ENCODE data around the gene SLC2A9.
A peak's percentile ranks its signal among the peaks of the same experiment; 100 is the strongest.

Gene SLC2A9

DNA sequence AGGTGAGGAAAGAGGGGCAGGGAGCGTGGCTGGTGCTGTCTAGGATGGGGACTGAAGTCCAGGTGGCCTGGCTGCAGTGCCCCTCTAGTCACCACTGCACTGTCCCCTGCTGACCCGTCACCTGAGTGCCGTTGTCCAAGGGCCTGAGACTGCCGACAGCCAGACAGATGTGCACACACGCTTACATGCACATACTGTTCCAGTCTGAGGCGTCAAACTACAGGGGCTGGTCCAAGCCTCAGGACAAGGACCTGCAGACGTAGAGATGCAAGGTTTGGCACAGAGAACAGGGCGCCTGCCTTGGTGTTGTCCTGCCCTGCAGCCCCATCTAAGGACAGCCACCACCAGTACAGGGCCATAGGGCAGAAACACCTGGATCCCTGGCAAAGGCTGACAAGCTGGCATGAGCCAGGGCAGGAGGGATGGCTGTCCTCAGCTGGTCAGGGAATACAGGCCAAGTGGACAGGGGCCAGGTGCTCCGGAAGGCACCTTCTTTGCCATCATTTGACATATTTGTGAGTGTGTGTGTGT lies 1.7 kb downstream of the SLC2A9 start:
- H3K4me3 ChIP-seq (ENCODE audit: low read length): peak overlapping the region; percentile 88
- H3K27ac ChIP-seq (ENCODE audit: low read length): peak overlapping the region; percentile 58
- H3K4me1 ChIP-seq (ENCODE audit: low read length): peaks cover 51% of the 10 kb centered on the region
- no peaks in the 10 kb centered on the region for H3K36me3 ChIP-seq (replicated peaks; ENCODE audit: low read depth, low read length)
- H2AFZ ChIP-seq (ENCODE audit: low read depth, low read length): peak overlapping the region; percentile 97
- peaks cover 2% of the 10 kb centered on the region; the same call in 1 of the 2 replicates for H3K27me3 ChIP-seq (ENCODE audit: low read depth, low read length)
- no peak for TF ChIP-seq CTCF (IDR thresholded peaks at IDR 0.05; ENCODE audit: low read depth, low read length)
- TF ChIP-seq EZH2phosphoT487 (IDR thresholded peaks at IDR 0.05; ENCODE audit: low read depth): no peak
- H3K9ac ChIP-seq (ENCODE audit: low read length): peak overlapping the region; percentile 85
- no peaks in the 10 kb centered on the region for H3K9me3 ChIP-seq (ENCODE audit: insufficient read depth, low read length)
- no peaks in the 10 kb centered on the region for H4K20me1 ChIP-seq (ENCODE audit: insufficient read depth, low read length)
- no peaks in the 10 kb centered on the region for H3K79me2 ChIP-seq (ENCODE audit: low read length)
- H3K4me2 ChIP-seq (ENCODE audit: low read length): peak overlapping the region; percentile 95

DNA sequence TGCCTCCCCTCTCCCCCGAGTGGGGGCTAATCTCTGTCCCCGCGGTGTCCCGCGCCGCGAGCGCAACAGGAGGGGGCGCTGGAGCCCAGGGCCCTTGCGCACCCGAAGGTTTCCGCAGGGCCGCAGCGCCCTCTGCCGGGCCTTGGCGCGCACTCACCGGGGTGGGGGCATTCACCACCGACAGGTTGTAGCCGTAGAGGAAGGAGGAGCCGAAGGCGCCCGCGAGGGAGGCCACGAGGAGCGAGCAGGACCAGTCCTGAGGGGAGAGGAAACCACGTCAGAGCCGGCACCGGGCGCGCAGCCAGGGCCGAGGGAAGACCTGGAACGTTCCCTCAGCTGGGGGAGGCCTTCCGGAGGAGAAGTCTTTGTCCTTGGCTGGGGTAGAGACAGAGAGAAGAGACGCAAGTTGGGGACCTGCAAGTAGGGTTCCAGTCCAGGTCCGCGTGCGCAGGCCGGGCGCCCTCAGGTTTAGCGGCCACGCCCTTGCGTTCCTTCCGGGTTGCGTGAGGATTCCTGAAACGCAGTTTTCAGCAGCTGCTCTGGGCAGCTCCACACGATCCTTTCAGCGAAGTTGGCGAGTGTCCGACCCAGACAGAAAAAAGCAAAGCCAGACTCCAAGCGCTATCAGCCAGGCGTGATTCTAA lies 2.4 kb downstream of the SLC2A9 start:
- Histone ChIP-seq H3K9ac (ENCODE audit: low read length) (peak overlapping the region; percentile 85), H3K27me3 (ENCODE audit: low read depth, low read length) (no peaks in the 10 kb centered on the region), H3K79me2 (ENCODE audit: low read length) (no peaks in the 10 kb centered on the region), H3K9me3 (ENCODE audit: insufficient read depth, low read length) (no peaks in the 10 kb centered on the region), H2AFZ (ENCODE audit: low read depth, low read length) (peak overlapping the region; percentile 97), H3K4me1 (ENCODE audit: low read length) (peaks cover 50% of the 10 kb centered on the region), H3K4me2 (ENCODE audit: low read length) (peak overlapping the region; percentile 95), H3K4me3 (ENCODE audit: low read length) (peak overlapping the region; percentile 88), H3K27ac (ENCODE audit: low read length) (peak overlapping the region; percentile 58), H3K36me3 (replicated peaks; ENCODE audit: low read depth, low read length) (no peaks in the 10 kb centered on the region), H4K20me1 (ENCODE audit: insufficient read depth, low read length) (no peaks in the 10 kb centered on the region)
- TF ChIP-seq CTCF (IDR thresholded peaks at IDR 0.05; ENCODE audit: low read depth, low read length): peak; percentile 99
- no peak for TF ChIP-seq EZH2phosphoT487 (IDR thresholded peaks at IDR 0.05; ENCODE audit: low read depth)

DNA sequence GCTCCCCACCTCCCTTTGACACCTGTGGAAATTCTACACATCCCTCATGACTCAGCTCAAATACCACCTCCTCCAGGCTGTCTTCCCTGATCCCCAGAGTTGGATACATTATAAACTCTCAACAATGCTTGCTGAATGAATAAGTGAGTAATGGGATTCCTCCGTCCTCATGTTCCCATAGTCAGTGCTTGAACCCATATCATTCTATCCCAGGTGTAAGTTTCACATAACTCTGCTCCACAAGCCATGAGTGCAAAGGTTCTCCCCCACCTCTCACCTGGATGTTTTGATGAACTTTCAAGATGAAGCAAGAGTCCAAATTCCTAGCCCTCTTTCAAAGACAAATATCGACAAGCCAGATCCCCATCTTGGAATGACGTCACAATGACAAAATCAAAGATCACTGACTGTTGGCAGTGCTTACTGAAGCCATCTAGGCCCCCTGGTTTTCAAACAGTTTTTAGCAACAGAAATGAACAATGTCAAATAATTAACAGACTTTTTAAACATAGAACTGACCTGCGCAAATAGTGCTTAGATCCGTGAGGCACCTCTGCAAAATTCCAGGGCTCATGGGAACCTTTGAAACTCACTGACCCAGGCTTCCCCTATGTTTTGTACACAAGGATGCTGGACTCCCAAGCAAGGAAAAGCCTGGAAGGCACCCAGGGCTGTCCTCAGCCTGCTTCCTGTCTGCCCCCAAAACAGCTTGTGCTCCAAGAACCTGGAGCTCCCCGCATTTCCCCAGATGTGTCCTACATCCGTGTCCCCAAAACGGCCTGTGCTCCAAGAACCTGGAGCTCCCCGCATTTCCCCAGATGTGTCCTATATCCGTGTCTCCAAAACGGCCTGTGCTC lies 4.0 kb downstream of the SLC2A9 start:
- H3K36me3 ChIP-seq (replicated peaks; ENCODE audit: low read depth, low read length): no peaks in the 10 kb centered on the region
- H3K79me2 ChIP-seq (ENCODE audit: low read length): no peaks in the 10 kb centered on the region
- TF ChIP-seq EZH2phosphoT487 (IDR thresholded peaks at IDR 0.05; ENCODE audit: low read depth): no peak
- no peak for TF ChIP-seq CTCF (IDR thresholded peaks at IDR 0.05; ENCODE audit: low read depth, low read length)
- H3K4me2 ChIP-seq (ENCODE audit: low read length): no peak overlapping the region
- H2AFZ ChIP-seq (ENCODE audit: low read depth, low read length): no peak overlapping the region
- H3K27me3 ChIP-seq (ENCODE audit: low read depth, low read length): no peaks in the 10 kb centered on the region
- H3K27ac ChIP-seq (ENCODE audit: low read length): no peak overlapping the region
- no peak overlapping the region for H3K4me3 ChIP-seq (ENCODE audit: low read length)
- no peaks in the 10 kb centered on the region for H4K20me1 ChIP-seq (ENCODE audit: insufficient read depth, low read length)
- no peaks in the 10 kb centered on the region for H3K9me3 ChIP-seq (ENCODE audit: insufficient read depth, low read length)
- H3K4me1 ChIP-seq (ENCODE audit: low read length): peaks cover 45% of the 10 kb centered on the region
- H3K9ac ChIP-seq (ENCODE audit: low read length): no peak overlapping the region

GRCh38 chr4:10016169-10016568 lies 5.1 kb downstream of the SLC2A9 start:
- no peak overlapping the region for H3K4me2 ChIP-seq (ENCODE audit: low read length)
- no peaks in the 10 kb centered on the region for H4K20me1 ChIP-seq (ENCODE audit: insufficient read depth, low read length)
- no peaks in the 10 kb centered on the region for H3K36me3 ChIP-seq (replicated peaks; ENCODE audit: low read depth, low read length)
- no peak overlapping the region for H2AFZ ChIP-seq (ENCODE audit: low read depth, low read length)
- TF ChIP-seq CTCF (IDR thresholded peaks at IDR 0.05; ENCODE audit: low read depth, low read length) (no peak), EZH2phosphoT487 (IDR thresholded peaks at IDR 0.05; ENCODE audit: low read depth) (no peak)
- no peak overlapping the region for H3K4me3 ChIP-seq (ENCODE audit: low read length)
- no peak overlapping the region for H3K9ac ChIP-seq (ENCODE audit: low read length)
- no peak overlapping the region for H3K27ac ChIP-seq (ENCODE audit: low read length)
- H3K27me3 ChIP-seq (ENCODE audit: low read depth, low read length): no peaks in the 10 kb centered on the region
- H3K4me1 ChIP-seq (ENCODE audit: low read length): peaks cover 38% of the 10 kb centered on the region
- H3K79me2 ChIP-seq (ENCODE audit: low read length): no peaks in the 10 kb centered on the region
- no peaks in the 10 kb centered on the region for H3K9me3 ChIP-seq (ENCODE audit: insufficient read depth, low read length)

Measured in OCI-LY3 (cell line).